ENCODE measurements around the gene C16orf90.
"Not testable (repeated sequence)": the region's sequence is repeated elsewhere in the genome, so short reads cannot be mapped to it uniquely, and the experiment has no call there.

Gene C16orf90

GRCh38 chr16:3482659-3483241 lies 12.5 kb downstream of the C16orf90 start:
- ATAC-seq (no peak), DNase-seq (no peak)
- Mint-ChIP-seq H3K9me3 (no peaks in the 10 kb centered on the region), H3K4me1 (peaks cover 12% of the 10 kb centered on the region), H3K4me3 (no peak overlapping the region), H3K36me3 (ENCODE audit: low read depth) (peaks cover 26% of the 10 kb centered on the region), H3K27ac (peak overlapping the region; percentile 53), H3K27me3 (no peaks in the 10 kb centered on the region)

GRCh38 chr16:3481696-3482658 lies 13.3 kb downstream of the C16orf90 start:
- DNase-seq (no peak), ATAC-seq (no peak)
- H3K4me1 Mint-ChIP-seq = peaks cover 12% of the 10 kb centered on the region
- no peaks in the 10 kb centered on the region for H3K27me3 Mint-ChIP-seq
- no peaks in the 10 kb centered on the region for H3K9me3 Mint-ChIP-seq
- no peak overlapping the region for H3K27ac Mint-ChIP-seq
- H3K36me3 Mint-ChIP-seq (ENCODE audit: low read depth) = peaks cover 26% of the 10 kb centered on the region
- H3K4me3 Mint-ChIP-seq = no peak overlapping the region

GRCh38 chr16:3480901-3481695 lies 14.2 kb downstream of the C16orf90 start:
- ATAC-seq (no peak), DNase-seq (no peak)
- Mint-ChIP-seq H3K9me3 (no peaks in the 10 kb centered on the region), H3K4me1 (peaks cover 12% of the 10 kb centered on the region), H3K27me3 (no peaks in the 10 kb centered on the region), H3K4me3 (no peak overlapping the region), H3K36me3 (ENCODE audit: low read depth) (peaks cover 26% of the 10 kb centered on the region), H3K27ac (peak overlapping the region; percentile 27)

- Mint-ChIP-seq H3K27ac (peak overlapping the region; percentile 57), H3K27me3 (no peaks in the 10 kb centered on the region), H3K36me3 (ENCODE audit: low read depth) (peaks cover 26% of the 10 kb centered on the region), H3K9me3 (no peaks in the 10 kb centered on the region), H3K4me1 (peaks cover 12% of the 10 kb centered on the region), H3K4me3 (no peak overlapping the region)
- ATAC-seq (peak; percentile 60), DNase-seq (no peak)
Observed at GRCh38 chr16:3479654-3480216, 15.6 kb downstream of the C16orf90 start.

GRCh38 chr16:3478242-3478925 lies 16.9 kb downstream of the C16orf90 start:
- H3K4me1 Mint-ChIP-seq = peaks cover 13% of the 10 kb centered on the region
- no peaks in the 10 kb centered on the region for H3K9me3 Mint-ChIP-seq
- H3K36me3 Mint-ChIP-seq (ENCODE audit: low read depth) = peaks cover 23% of the 10 kb centered on the region
- DNase-seq (no peak), ATAC-seq (no peak)
- no peak overlapping the region for H3K27ac Mint-ChIP-seq
- no peaks in the 10 kb centered on the region for H3K27me3 Mint-ChIP-seq
- H3K4me3 Mint-ChIP-seq = no peak overlapping the region

GRCh38 chr16:3476409-3476808 lies 18.9 kb downstream of the C16orf90 start:
- H3K27ac Mint-ChIP-seq = no peak overlapping the region
- H3K4me3 Mint-ChIP-seq = no peak overlapping the region
- peaks cover 5% of the 10 kb centered on the region for H3K9me3 Mint-ChIP-seq
- no peak for ATAC-seq
- H3K36me3 Mint-ChIP-seq (ENCODE audit: low read depth) = peaks cover 19% of the 10 kb centered on the region
- peaks cover 24% of the 10 kb centered on the region for H3K4me1 Mint-ChIP-seq
- H3K27me3 Mint-ChIP-seq = no peaks in the 10 kb centered on the region
- no peak for DNase-seq

GRCh38 chr16:3475604-3476375 lies 19.5 kb downstream of the C16orf90 start:
- H3K4me3 Mint-ChIP-seq = no peak overlapping the region
- H3K4me1 Mint-ChIP-seq = peaks cover 22% of the 10 kb centered on the region
- no peak for DNase-seq
- H3K36me3 Mint-ChIP-seq (ENCODE audit: low read depth) = peaks cover 16% of the 10 kb centered on the region
- H3K9me3 Mint-ChIP-seq = peaks cover 5% of the 10 kb centered on the region
- no peaks in the 10 kb centered on the region for H3K27me3 Mint-ChIP-seq
- ATAC-seq = no peak
- no peak overlapping the region for H3K27ac Mint-ChIP-seq

- not testable (repeated sequence) for H3K27me3 Mint-ChIP-seq, H3K9me3 Mint-ChIP-seq, ATAC-seq, H3K4me3 Mint-ChIP-seq, H3K27ac Mint-ChIP-seq, DNase-seq
- Mint-ChIP-seq H3K4me1 (peaks cover 20% of the 10 kb centered on the region), H3K36me3 (ENCODE audit: low read depth) (peaks cover 15% of the 10 kb centered on the region)
Observed at GRCh38 chr16:3474870-3475269, 20.4 kb downstream of the C16orf90 start.

GRCh38 chr16:3474136-3474779 lies 21.0 kb downstream of the C16orf90 start:
- peaks cover 18% of the 10 kb centered on the region for H3K4me1 Mint-ChIP-seq
- H3K36me3 Mint-ChIP-seq (ENCODE audit: low read depth) = peaks cover 10% of the 10 kb centered on the region
- no peak for ATAC-seq
- H3K9me3 Mint-ChIP-seq = peaks cover 5% of the 10 kb centered on the region
- no peaks in the 10 kb centered on the region for H3K27me3 Mint-ChIP-seq
- no peak overlapping the region for H3K4me3 Mint-ChIP-seq
- no peak overlapping the region for H3K27ac Mint-ChIP-seq
- no peak for DNase-seq

- DNase-seq, H3K27me3 Mint-ChIP-seq, H3K4me3 Mint-ChIP-seq, H3K9me3 Mint-ChIP-seq, ATAC-seq, H3K27ac Mint-ChIP-seq: not testable (repeated sequence)
- H3K4me1 Mint-ChIP-seq = peaks cover 20% of the 10 kb centered on the region
- peaks cover 10% of the 10 kb centered on the region for H3K36me3 Mint-ChIP-seq (ENCODE audit: low read depth)
Observed at GRCh38 chr16:3473596-3473943, 21.7 kb downstream of the C16orf90 start.

GRCh38 chr16:3472878-3473595 lies 22.3 kb downstream of the C16orf90 start:
- Mint-ChIP-seq H3K27me3 (no peaks in the 10 kb centered on the region), H3K27ac (peak overlapping the region; percentile 62), H3K4me3 (no peak overlapping the region), H3K36me3 (ENCODE audit: low read depth) (peaks cover 10% of the 10 kb centered on the region), H3K9me3 (peaks cover 5% of the 10 kb centered on the region), H3K4me1 (peaks cover 23% of the 10 kb centered on the region)
- no peak for ATAC-seq
- no peak for DNase-seq

- peaks cover 5% of the 10 kb centered on the region for H3K9me3 Mint-ChIP-seq
- H3K36me3 Mint-ChIP-seq (ENCODE audit: low read depth) = peaks cover 19% of the 10 kb centered on the region
- no peak overlapping the region for H3K27ac Mint-ChIP-seq
- H3K4me3 Mint-ChIP-seq = no peak overlapping the region
- no peaks in the 10 kb centered on the region for H3K27me3 Mint-ChIP-seq
- no peak for ATAC-seq
- H3K4me1 Mint-ChIP-seq = peaks cover 37% of the 10 kb centered on the region
- DNase-seq = no peak
Observed at GRCh38 chr16:3471518-3472176, 23.6 kb downstream of the C16orf90 start.

Measured in activated naive CD8-positive, alpha-beta T cell treated with anti-CD3 and anti-CD28 coated beads, Interleukin-2, amount 50 U/mL, for 24 hours (primary cell).